Tibial artery (tissue), 4 donors: Measurements from ENCODE around the gene KLHL18.

Source experiments
- DNase-seq, 2 donors: peaks; one replicate each; pipeline ENCODE4 v3.0.0-alpha.2; 2019
- H3K27ac ChIP-seq, 2 donors: fragments of 200-600 bp; sonication (generic) in 1 of 2; 1 replicate in 1 of 2; 2 replicates in 1 of 2; pipeline ENCODE4 v1.5.1; 2018 to 2019; ENCODE audit warnings: mild to moderate bottlenecking in 1 of 2
- H3K27me3 ChIP-seq, 2 donors: fragments of 200-600 bp; sonication (generic) in 1 of 2; one replicate each; pipeline versions ENCODE4 v1.5.1 to v1.6.0; 2016 to 2019
- H3K36me3 ChIP-seq, 3 donors: fragments of 200-600 bp; sonication (generic) in 2 of 3; one replicate each; pipeline ENCODE4 v1.5.1; 2016 to 2019; ENCODE audit warnings: mild to moderate bottlenecking in 2 of 3
- H3K4me1 ChIP-seq, 4 donors: fragments of 200-600 bp; sonication (generic) in 2 of 4; 1 replicate in 3 of 4; 2 replicates in 1 of 4; pipeline ENCODE4 v1.5.1; 2016 to 2019
- H3K4me3 ChIP-seq, 2 donors: fragments of 200-600 bp; sonication (generic) in 1 of 2; 1 replicate in 1 of 2; 2 replicates in 1 of 2; pipeline ENCODE4 v1.5.1; 2018 to 2019; ENCODE audit warnings: mild to moderate bottlenecking in 2 of 2
- H3K9me3 ChIP-seq, 3 donors: fragments of 200-600 bp; sonication (generic) in 1 of 3; one replicate each; pipeline ENCODE4 v1.5.1; 2016 to 2019
- intact Hi-C: fragments of 100-400 bp; cut with DNase I; formaldehyde crosslinking; loops from one replicate; pipeline ENCODE4 v1.15.0; 2023; ENCODE audit warnings: low total_unique reads
- TF ChIP-seq, protein P1 (sequence below), 2 experiments: fragments of 200-600 bp in 1 of 2; fragments of 450-650 bp in 1 of 2; IDR thresholded peaks; one replicate each; pipeline ENCODE4 v1.5.1; 2017 to 2019; ENCODE audit warnings: antibody characterized with exemption in 2 of 2, mild to moderate bottlenecking in 1 of 2, moderate library complexity in 1 of 2

The KLHL18 gene

DNA sequence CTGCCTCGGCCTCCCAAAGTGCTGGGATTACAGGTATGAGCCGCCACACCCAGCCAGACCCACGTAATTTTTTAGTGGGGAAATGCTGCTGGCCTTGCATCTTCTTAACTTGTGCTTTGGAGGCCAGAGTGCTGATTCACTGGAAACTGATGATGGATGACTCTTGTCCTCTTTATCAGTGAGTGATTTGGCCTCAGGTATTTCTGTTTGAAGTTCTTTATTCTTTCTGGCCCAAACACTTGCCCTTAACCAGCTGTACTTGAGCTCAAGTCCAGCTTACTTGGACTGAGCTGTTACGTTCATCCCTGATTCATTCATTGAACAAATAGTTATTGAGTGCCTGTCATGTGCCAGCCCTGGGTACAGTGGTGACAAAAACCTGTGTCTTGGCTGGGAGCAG lies 102.3 kb downstream of the KLHL18 start:
- H3K27ac ChIP-seq: no peak overlapping the region
- TF ChIP-seq, protein P1, sequence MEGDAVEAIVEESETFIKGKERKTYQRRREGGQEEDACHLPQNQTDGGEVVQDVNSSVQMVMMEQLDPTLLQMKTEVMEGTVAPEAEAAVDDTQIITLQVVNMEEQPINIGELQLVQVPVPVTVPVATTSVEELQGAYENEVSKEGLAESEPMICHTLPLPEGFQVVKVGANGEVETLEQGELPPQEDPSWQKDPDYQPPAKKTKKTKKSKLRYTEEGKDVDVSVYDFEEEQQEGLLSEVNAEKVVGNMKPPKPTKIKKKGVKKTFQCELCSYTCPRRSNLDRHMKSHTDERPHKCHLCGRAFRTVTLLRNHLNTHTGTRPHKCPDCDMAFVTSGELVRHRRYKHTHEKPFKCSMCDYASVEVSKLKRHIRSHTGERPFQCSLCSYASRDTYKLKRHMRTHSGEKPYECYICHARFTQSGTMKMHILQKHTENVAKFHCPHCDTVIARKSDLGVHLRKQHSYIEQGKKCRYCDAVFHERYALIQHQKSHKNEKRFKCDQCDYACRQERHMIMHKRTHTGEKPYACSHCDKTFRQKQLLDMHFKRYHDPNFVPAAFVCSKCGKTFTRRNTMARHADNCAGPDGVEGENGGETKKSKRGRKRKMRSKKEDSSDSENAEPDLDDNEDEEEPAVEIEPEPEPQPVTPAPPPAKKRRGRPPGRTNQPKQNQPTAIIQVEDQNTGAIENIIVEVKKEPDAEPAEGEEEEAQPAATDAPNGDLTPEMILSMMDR (IDR thresholded peaks at IDR 0.05): no peak
- no peak for DNase-seq

DNA sequence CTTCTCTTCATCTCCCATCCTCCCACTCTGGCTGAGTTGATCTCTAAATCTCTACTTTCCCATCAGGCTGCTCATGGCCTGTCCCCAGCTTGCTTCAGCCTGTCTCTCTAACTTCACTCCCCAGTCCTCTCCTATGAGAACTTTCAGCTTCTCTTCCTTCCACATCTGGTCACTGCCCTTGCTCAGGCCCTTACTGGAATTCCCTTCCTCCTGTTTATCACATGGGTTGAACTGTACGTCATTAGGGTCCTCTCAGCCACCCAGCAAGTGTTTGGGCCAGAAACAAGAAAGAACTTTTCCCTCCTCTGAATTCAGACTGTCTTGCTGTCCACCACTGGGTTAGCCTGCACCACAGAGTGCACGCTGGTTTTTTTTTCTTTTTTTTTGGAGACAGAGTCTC lies 103.1 kb downstream of the KLHL18 start:
- Histone ChIP-seq H3K9me3 (no peaks in the 10 kb centered on the region), H3K27ac (no peak overlapping the region), H3K4me3 (no peak overlapping the region), H3K4me1 (peaks cover 0 to 39% (median 18%) of the 10 kb centered on the region in 4 donors), H3K27me3 (no peaks in the 10 kb centered on the region), H3K36me3 (peaks cover 5 to 15% (median 8%) of the 10 kb centered on the region in 3 donors)
- intact Hi-C loops: no loop called here
- TF ChIP-seq, protein P1 (IDR thresholded peaks at IDR 0.05): no peak
- DNase-seq: no peak

More for the DNA sequence above, 102.3 kb downstream of the KLHL18 start:
- Histone ChIP-seq H3K27me3 (no peaks in the 10 kb centered on the region), H3K36me3 (peaks cover 5 to 15% (median 8%) of the 10 kb centered on the region in 3 donors), H3K9me3 (no peaks in the 10 kb centered on the region), H3K4me3 (no peak overlapping the region), H3K4me1 (peaks cover 0 to 41% (median 18%) of the 10 kb centered on the region in 4 donors)
- intact Hi-C loops: no loop called here

DNA sequence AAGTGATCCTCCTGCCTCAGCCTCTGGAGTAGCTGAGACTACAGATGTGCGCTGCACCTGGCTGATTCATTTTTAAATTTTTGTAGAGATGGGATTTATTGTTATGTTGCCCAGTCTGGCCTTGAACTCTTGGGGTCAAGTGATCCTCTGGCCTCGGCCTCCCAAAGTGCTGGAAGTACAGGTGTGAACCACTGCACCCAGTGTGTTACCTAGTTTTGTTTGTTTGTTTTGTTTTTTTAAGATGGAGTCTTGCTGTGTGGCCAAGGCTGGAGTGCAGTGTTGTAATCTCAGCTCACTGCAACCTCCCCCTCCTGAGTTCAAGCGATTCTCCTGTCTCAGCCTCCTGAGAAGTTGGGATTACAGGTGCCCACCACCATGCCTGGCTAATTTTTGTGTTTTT lies 110.2 kb downstream of the KLHL18 start:
- Histone ChIP-seq H3K27me3 (no peaks in the 10 kb centered on the region), H3K4me3 (no peak overlapping the region), H3K4me1 (peaks cover 0 to 34% (median 19%) of the 10 kb centered on the region in 4 donors), H3K27ac (no peak overlapping the region), H3K9me3 (no peaks in the 10 kb centered on the region), H3K36me3 (peaks cover under 1 to 41% (median 5%) of the 10 kb centered on the region in 3 donors)
- no peak for DNase-seq
- TF ChIP-seq, protein P1 (IDR thresholded peaks at IDR 0.05): no peak
- intact Hi-C loops: no loop called here

DNA sequence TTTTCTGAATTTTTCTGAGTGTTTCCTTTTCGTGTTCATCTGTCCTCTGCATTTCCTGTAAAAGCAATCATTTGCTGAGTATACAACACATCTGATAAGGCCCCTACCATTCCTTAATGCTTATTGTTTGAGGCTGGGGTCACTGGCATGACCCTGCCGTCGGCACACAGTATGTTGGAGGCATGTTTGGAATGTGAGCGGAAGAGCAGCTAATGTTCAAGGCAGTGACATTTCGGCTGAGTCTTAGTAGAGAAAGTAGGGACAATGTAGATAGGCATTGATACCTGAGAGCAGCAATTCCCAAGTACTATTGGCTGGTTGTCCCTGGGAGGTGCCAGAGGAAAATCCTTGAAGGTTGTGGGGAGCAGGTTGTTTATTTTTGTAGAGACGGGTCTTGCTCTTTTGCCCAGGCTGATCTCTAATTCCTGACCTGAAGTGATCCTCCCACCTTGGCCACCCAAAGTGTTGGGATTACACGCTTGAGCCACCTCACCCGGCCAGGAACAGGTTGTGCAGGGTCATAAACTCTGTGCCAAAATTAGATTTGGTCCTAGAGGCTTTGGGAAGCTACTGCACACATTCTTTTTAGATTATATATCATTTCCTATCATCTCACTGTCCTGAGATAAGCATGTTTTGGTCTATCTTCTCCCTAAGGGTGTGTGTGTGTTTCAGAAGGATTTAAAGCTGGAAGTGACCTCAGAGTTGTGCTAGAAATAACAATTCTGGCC lies 111.6 kb downstream of the KLHL18 start:
- intact Hi-C loops: no loop called here
- DNase-seq: no peak

DNA sequence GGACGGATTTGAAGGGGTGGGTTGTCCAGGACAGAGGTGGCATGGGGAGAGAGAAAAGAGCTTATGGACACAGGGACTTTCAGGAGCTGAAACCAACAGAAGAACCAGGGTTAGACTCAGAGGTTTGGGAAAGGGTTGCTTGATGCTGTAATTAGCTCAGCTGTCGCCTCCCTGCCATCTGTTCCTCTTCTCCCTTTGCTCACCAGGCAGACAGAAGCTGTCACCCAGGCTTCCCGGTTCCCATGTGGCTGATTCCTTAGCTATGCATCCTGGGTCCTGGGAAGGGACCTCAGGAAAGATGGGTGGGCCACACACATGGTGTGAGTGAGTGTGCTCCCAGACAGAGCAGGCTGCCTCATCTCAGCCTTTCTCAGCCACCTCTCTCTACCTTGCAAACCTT lies 112.1 kb downstream of the KLHL18 start:
- DNase-seq: no peak
- peaks cover 0 to 45% (median 0%) of the 10 kb centered on the region in 3 donors for H3K36me3 ChIP-seq
- peaks cover 0 to 49% (median 19%) of the 10 kb centered on the region in 4 donors for H3K4me1 ChIP-seq
- intact Hi-C loops: no loop called here
- H3K27ac ChIP-seq: peak overlapping the region; percentile 2 to 47
- H3K4me3 ChIP-seq: no peak overlapping the region
- TF ChIP-seq, protein P1 (IDR thresholded peaks at IDR 0.05): no peak
- no peaks in the 10 kb centered on the region for H3K9me3 ChIP-seq
- H3K27me3 ChIP-seq: no peaks in the 10 kb centered on the region

More for the DNA sequence above, 111.6 kb downstream of the KLHL18 start:
- H3K27me3 ChIP-seq: no peaks in the 10 kb centered on the region
- H3K36me3 ChIP-seq: peaks cover 0 to 41% (median 2%) of the 10 kb centered on the region in 3 donors
- H3K4me3 ChIP-seq: no peak overlapping the region
- TF ChIP-seq, protein P1 (IDR thresholded peaks at IDR 0.05): no peak
- peak overlapping the region; percentile 2 to 47 for H3K27ac ChIP-seq
- no peaks in the 10 kb centered on the region for H3K9me3 ChIP-seq
- peaks cover 0 to 46% (median 19%) of the 10 kb centered on the region in 4 donors for H3K4me1 ChIP-seq
